CD14-positive monocyte (primary cell): ENCODE data around the gene SYMPK. TPM values are rescaled to one million over a fixed set of nuclear protein-coding genes. Genes with fewer than 3 reads are reported as not detected.

Source experiments
- DNase-seq, 3 donors: peaks; one replicate each; pipeline ENCODE4 v3.0.0-alpha.2; 2011 to 2022
- H2AFZ ChIP-seq: 2 replicates; pipeline ENCODE4 v1.6.0; 2012; ENCODE audit warnings: mild to moderate bottlenecking, low read depth, low read length, inconsistent platforms; ENCODE audit not compliant: insufficient read depth, poor library complexity, severe bottlenecking
- H3K27ac ChIP-seq, 2 donors: 1 replicate in 1 of 2; 2 replicates in 1 of 2; pipeline ENCODE4 v1.5.1; 2012 to 2013; ENCODE audit warnings: low read length in 2 of 2, control low read depth in 1 of 2, inconsistent platforms in 1 of 2, low read depth in 1 of 2, mild to moderate bottlenecking in 1 of 2
- H3K27me3 ChIP-seq, 2 donors: one replicate each; pipeline versions ENCODE4 v1.6.0 to v1.6.1; 2011 to 2013; ENCODE audit warnings: low read length in 2 of 2; ENCODE audit not compliant: control insufficient read depth in 2 of 2, insufficient read depth in 2 of 2
- H3K36me3 ChIP-seq, 2 donors: replicated peaks in 1 of 2; 1 replicate in 1 of 2; 2 replicates in 1 of 2; pipeline versions ENCODE4 v1.5.1 to v1.6.1; 2012 to 2013; ENCODE audit warnings: low read length in 2 of 2, control low read depth in 1 of 2, inconsistent platforms in 1 of 2, mild to moderate bottlenecking in 1 of 2; ENCODE audit not compliant: insufficient read depth in 2 of 2, control insufficient read depth in 1 of 2
- H3K4me1 ChIP-seq, 2 donors: 1 replicate in 1 of 2; 2 replicates in 1 of 2; pipeline versions ENCODE4 v1.5.1 to v1.6.1; 2012 to 2013; ENCODE audit warnings: low read length in 2 of 2, control low read depth in 1 of 2, inconsistent platforms in 1 of 2, mild to moderate bottlenecking in 1 of 2, moderate library complexity in 1 of 2; ENCODE audit not compliant: insufficient read depth in 2 of 2, control insufficient read depth in 1 of 2
- H3K4me2 ChIP-seq: replicated peaks from 2 replicates; pipeline ENCODE3; 2012; ENCODE audit warnings: low read length, moderate library complexity, mild to moderate bottlenecking; ENCODE audit not compliant: poor library complexity, severe bottlenecking; ENCODE audit errors: extremely low read depth
- H3K4me3 ChIP-seq, 3 experiments: fragments of 200-600 bp in 1 of 3; sonication (generic) in 1 of 3; replicated peaks in 1 of 3; 1 replicate in 2 of 3; 2 replicates in 1 of 3; pipeline ENCODE4 v1.5.1; 2011 to 2013; ENCODE audit warnings: low read length in 3 of 3, mild to moderate bottlenecking in 3 of 3, control low read depth in 2 of 3, low read depth in 2 of 3, inconsistent platforms in 1 of 3, moderate library complexity in 1 of 3
- H3K79me2 ChIP-seq: 2 replicates; pipeline ENCODE4 v1.6.0; 2012; ENCODE audit warnings: mild to moderate bottlenecking, control low read depth, inconsistent platforms, low read length, moderate library complexity; ENCODE audit not compliant: insufficient read depth
- H3K9ac ChIP-seq: 2 replicates; pipeline ENCODE4 v1.6.0; 2017; ENCODE audit warnings: low read length, mild to moderate bottlenecking; ENCODE audit not compliant: insufficient read depth, poor library complexity, severe bottlenecking
- H3K9me3 ChIP-seq, 2 donors: replicated peaks in 1 of 2; 1 replicate in 1 of 2; 2 replicates in 1 of 2; pipeline versions ENCODE4 v1.5.1 to v1.6.1; 2012 to 2013; ENCODE audit warnings: low read length in 2 of 2, control low read depth in 1 of 2; ENCODE audit not compliant: control insufficient read depth in 1 of 2, insufficient read depth in 1 of 2
- H4K20me1 ChIP-seq: 2 replicates; pipeline ENCODE4 v1.6.0; 2012; ENCODE audit warnings: mild to moderate bottlenecking, low read length, control low read depth, moderate library complexity; ENCODE audit not compliant: insufficient read depth
- H3K27ac Mint-ChIP-seq, 7 donors: one replicate each; pipeline ENCODE4 v1.8.0; 2020; ENCODE audit warnings: mild to moderate bottlenecking in 7 of 7, mixed read lengths in 7 of 7, moderate library complexity in 6 of 7, inconsistent platforms in 2 of 7
- H3K27me3 Mint-ChIP-seq, 3 donors: one replicate each; pipeline ENCODE4 v1.8.0; 2021 to 2022; ENCODE audit warnings: low read depth in 3 of 3, mild to moderate bottlenecking in 3 of 3, mixed read lengths in 3 of 3, moderate library complexity in 3 of 3, inconsistent platforms in 1 of 3
- H3K36me3 Mint-ChIP-seq, 2 donors: one replicate each; pipeline ENCODE4 v1.8.0; 2020; ENCODE audit warnings: mixed read lengths in 2 of 2, inconsistent platforms in 1 of 2, mild to moderate bottlenecking in 1 of 2
- H3K4me1 Mint-ChIP-seq: one replicate; pipeline ENCODE4 v1.8.0; 2020; ENCODE audit warnings: mild to moderate bottlenecking, mixed read lengths
- H3K4me3 Mint-ChIP-seq, 2 donors: one replicate each; pipeline ENCODE4 v1.8.0; 2020; ENCODE audit warnings: mild to moderate bottlenecking in 2 of 2, mixed read lengths in 2 of 2, moderate library complexity in 1 of 2
- H3K9me3 Mint-ChIP-seq, 7 donors: one replicate each; pipeline ENCODE4 v1.8.0; 2020 to 2022; ENCODE audit warnings: mixed read lengths in 7 of 7, mild to moderate bottlenecking in 6 of 7, moderate library complexity in 6 of 7, inconsistent platforms in 2 of 7
- CTCF ChIP-seq: fragments of 200-600 bp; IDR thresholded peaks from one replicate; pipeline ENCODE4 v1.8.0; 2022; ENCODE audit warnings: antibody characterized with exemption, mild to moderate bottlenecking
- WGBS: methylation state at CpG from one replicate; pipeline ENCODE4 v1.1.5; 2013; ENCODE audit warnings: missing lambda C conversion rate; ENCODE audit not compliant: insufficient coverage; 5-methylcytosine and 5-hydroxymethylcytosine counted together
- intact Hi-C, 2 donors: fragments of 100-400 bp; cut with micrococcal nuclease; formaldehyde crosslinking; loops; one replicate each; pipeline versions ENCODE4 v1.15.0 to v1.15.1; 2023
- polyA plus RNA-seq, 3 donors: library from polyadenylated mRNA; depleted of rRNA in 1 of 3; unstranded in 2 of 3; stranded (reverse) in 1 of 3; fragments of 300-500 nt in 2 of 3; fragments of >200 nt in 1 of 3; fragmentation: Illumina TruSeq in 2 of 3; gene quantifications; 1 replicate in 2 of 3; 2 replicates in 1 of 3; pipeline ENCODE4 v1.2.3, GENCODE V29; 2012 to 2021

The SYMPK gene
- polyA plus RNA-seq, 3 donors, result 5.6 to 96.1 (median 15.7) TPM

GRCh38 chr19:45881909-45882528 is 19.1 kb upstream of the SYMPK start:
- 82% methylated on average over 3 of the region's 4 CpGs for WGBS
- intact Hi-C loops, result loop anchor here (5.0 kb wide), 1 partner anchor 65 kb away; the partner anchor contains the start of gene RSPH6A (in 2 of the 2)

More at GRCh38 chr19:45881909-45882528, 19.1 kb upstream of the SYMPK start:
- peaks cover 30 to 38% (median 32%) of the 10 kb centered on the region in 3 donors for H3K27me3 Mint-ChIP-seq
- H3K79me2 ChIP-seq, result peaks cover 13% of the 10 kb centered on the region
- no peak for DNase-seq
- peaks cover 0 to 2% of the 10 kb centered on the region in 2 donors for H3K36me3 Mint-ChIP-seq
- H3K4me1 Mint-ChIP-seq, result peaks cover 20% of the 10 kb centered on the region
- H3K9ac ChIP-seq, result no peak overlapping the region
- H3K9me3 ChIP-seq, result no peaks in the 10 kb centered on the region
- H3K27me3 ChIP-seq, result peaks cover 10 to 42% of the 10 kb centered on the region in 2 donors
- H3K27ac Mint-ChIP-seq, result peak overlapping the region in 2 of 7 donors; percentile 24 to 25
- TF ChIP-seq CTCF, result no peak
- no peak overlapping the region for H3K4me3 ChIP-seq
- peaks cover 0 to 8% (median 0%) of the 10 kb centered on the region in 7 donors for H3K9me3 Mint-ChIP-seq
- peaks cover 29% of the 10 kb centered on the region for H4K20me1 ChIP-seq
- no peak overlapping the region for H3K27ac ChIP-seq
- no peak overlapping the region for H3K4me2 ChIP-seq
- no peaks in the 10 kb centered on the region for H3K36me3 ChIP-seq
- H3K4me3 Mint-ChIP-seq, result no peak overlapping the region
- no peak overlapping the region for H2AFZ ChIP-seq
- H3K4me1 ChIP-seq, result peaks cover 27 to 40% of the 10 kb centered on the region in 2 donors
